ENCODE data around the gene PARP15. TPM values are rescaled to one million over a fixed set of nuclear protein-coding genes. Genes with fewer than 3 reads are reported as not detected.
A peak's percentile ranks its signal among the peaks of the same experiment; 100 is the strongest.

The PARP15 gene
- total and polyA plus RNA-seq, 5 donors from 2014 or later = 5.2 to 87.0 (median 8.2) TPM

GRCh38 chr3:122621112-122621511, 43.7 kb downstream of the PARP15 start:
- Histone ChIP-seq H3K9me3 (ENCODE audit: control insufficient read depth in 2 of 2, low read length in 2 of 2) (no peaks in the 10 kb centered on the region), H3K27me3 (ENCODE audit: control insufficient read depth, insufficient read depth, low read length) (no peaks in the 10 kb centered on the region), H3K27ac (ENCODE audit: insufficient read depth, low read length, poor library complexity, severe bottlenecking) (no peak overlapping the region), H3K4me3 (ENCODE audit: low read depth, low read length) (no peak overlapping the region), H3K4me1 (ENCODE audit: control insufficient read depth, insufficient read depth, low read length, poor library complexity, severe bottlenecking) (no peaks in the 10 kb centered on the region), H3K36me3 (ENCODE audit: control insufficient read depth, insufficient read depth, low read length) (peaks cover 71% of the 10 kb centered on the region)
- DNase-seq (no peak), ATAC-seq (ENCODE audit: low read depth in 2 of 2) (no peak)
- Mint-ChIP-seq H3K4me1 (peaks cover 0 to 5% (median 3%) of the 10 kb centered on the region in 4 donors), H3K9me3 (no peaks in the 10 kb centered on the region), H3K4me3 (no peak overlapping the region), H3K27ac (peak overlapping the region in 1 of 3 donors; percentile 79), H3K36me3 (peaks cover 54% of the 10 kb centered on the region), H3K27me3 (no peaks in the 10 kb centered on the region)

- peaks cover 74% of the 10 kb centered on the region for H3K36me3 ChIP-seq (ENCODE audit: control insufficient read depth, insufficient read depth, low read length)
- no peaks in the 10 kb centered on the region for H3K27me3 ChIP-seq (ENCODE audit: control insufficient read depth, insufficient read depth, low read length)
- peaks cover 0 to 5% (median 3%) of the 10 kb centered on the region in 4 donors for H3K4me1 Mint-ChIP-seq
- no peaks in the 10 kb centered on the region for H3K9me3 Mint-ChIP-seq
- no peaks in the 10 kb centered on the region for H3K27me3 Mint-ChIP-seq
- peaks cover 56% of the 10 kb centered on the region for H3K36me3 Mint-ChIP-seq
- no peak overlapping the region for H3K4me3 Mint-ChIP-seq
- no peak for DNase-seq
- no peak overlapping the region for H3K27ac Mint-ChIP-seq
- H3K27ac ChIP-seq (ENCODE audit: insufficient read depth, low read length, poor library complexity, severe bottlenecking) = no peak overlapping the region
- no peaks in the 10 kb centered on the region for H3K4me1 ChIP-seq (ENCODE audit: control insufficient read depth, insufficient read depth, low read length, poor library complexity, severe bottlenecking)
- ATAC-seq (ENCODE audit: low read depth in 2 of 2) = no peak
- no peak overlapping the region for H3K4me3 ChIP-seq (ENCODE audit: low read depth, low read length)
- H3K9me3 ChIP-seq (ENCODE audit: control insufficient read depth in 2 of 2, low read length in 2 of 2) = no peaks in the 10 kb centered on the region
These were observed 45.8 kb downstream of the PARP15 start for GRCh38 chr3:122623031-122623829.

GRCh38 chr3:122626515-122627180, 49.2 kb downstream of the PARP15 start:
- H3K27me3 ChIP-seq (ENCODE audit: control insufficient read depth, insufficient read depth, low read length) = no peaks in the 10 kb centered on the region

GRCh38 chr3:122627301-122627700, 49.9 kb downstream of the PARP15 start:
- Mint-ChIP-seq H3K27me3 (no peaks in the 10 kb centered on the region), H3K27ac (no peak overlapping the region), H3K4me3 (no peak overlapping the region), H3K4me1 (peaks cover 0 to 4% (median 3%) of the 10 kb centered on the region in 4 donors), H3K36me3 (peaks cover 54% of the 10 kb centered on the region), H3K9me3 (no peaks in the 10 kb centered on the region)
- peaks cover 55% of the 10 kb centered on the region for H3K36me3 ChIP-seq (ENCODE audit: control insufficient read depth, insufficient read depth, low read length)
- H3K27me3 ChIP-seq (ENCODE audit: control insufficient read depth, insufficient read depth, low read length) = no peaks in the 10 kb centered on the region
- no peak for ATAC-seq (ENCODE audit: low read depth in 2 of 2)
- no peak for DNase-seq
- no peaks in the 10 kb centered on the region for H3K4me1 ChIP-seq (ENCODE audit: control insufficient read depth, insufficient read depth, low read length, poor library complexity, severe bottlenecking)
- H3K4me3 ChIP-seq (ENCODE audit: low read depth, low read length) = no peak overlapping the region
- no peaks in the 10 kb centered on the region for H3K9me3 ChIP-seq (ENCODE audit: control insufficient read depth in 2 of 2, low read length in 2 of 2)
- no peak overlapping the region for H3K27ac ChIP-seq (ENCODE audit: insufficient read depth, low read length, poor library complexity, severe bottlenecking)

More at GRCh38 chr3:122626515-122627180, 49.2 kb downstream of the PARP15 start:
- ATAC-seq (ENCODE audit: low read depth in 2 of 2) (no peak), DNase-seq (no peak)
- Mint-ChIP-seq H3K9me3 (no peaks in the 10 kb centered on the region), H3K4me3 (no peak overlapping the region), H3K27ac (peak overlapping the region in 1 of 3 donors; percentile 10), H3K27me3 (no peaks in the 10 kb centered on the region), H3K4me1 (peaks cover 0 to 5% (median 3%) of the 10 kb centered on the region in 4 donors), H3K36me3 (peaks cover 54% of the 10 kb centered on the region)
- Histone ChIP-seq H3K36me3 (ENCODE audit: control insufficient read depth, insufficient read depth, low read length) (peaks cover 57% of the 10 kb centered on the region), H3K9me3 (ENCODE audit: control insufficient read depth in 2 of 2, low read length in 2 of 2) (no peaks in the 10 kb centered on the region), H3K4me1 (ENCODE audit: control insufficient read depth, insufficient read depth, low read length, poor library complexity, severe bottlenecking) (no peaks in the 10 kb centered on the region), H3K4me3 (ENCODE audit: low read depth, low read length) (no peak overlapping the region), H3K27ac (ENCODE audit: insufficient read depth, low read length, poor library complexity, severe bottlenecking) (no peak overlapping the region)

- no peak for ATAC-seq (ENCODE audit: low read depth in 2 of 2)
- Histone ChIP-seq H3K27me3 (ENCODE audit: control insufficient read depth, insufficient read depth, low read length) (no peaks in the 10 kb centered on the region), H3K36me3 (ENCODE audit: control insufficient read depth, insufficient read depth, low read length) (peaks cover 51% of the 10 kb centered on the region), H3K4me3 (ENCODE audit: low read depth, low read length) (no peak overlapping the region), H3K4me1 (ENCODE audit: control insufficient read depth, insufficient read depth, low read length, poor library complexity, severe bottlenecking) (no peaks in the 10 kb centered on the region), H3K27ac (ENCODE audit: insufficient read depth, low read length, poor library complexity, severe bottlenecking) (no peak overlapping the region), H3K9me3 (ENCODE audit: control insufficient read depth in 2 of 2, low read length in 2 of 2) (no peaks in the 10 kb centered on the region)
- Mint-ChIP-seq H3K4me1 (peaks cover 0 to 3% (median 0%) of the 10 kb centered on the region in 4 donors), H3K27me3 (no peaks in the 10 kb centered on the region), H3K36me3 (peaks cover 51% of the 10 kb centered on the region), H3K4me3 (no peak overlapping the region), H3K27ac (no peak overlapping the region), H3K9me3 (no peaks in the 10 kb centered on the region)
- DNase-seq = no peak
These were observed 51.1 kb downstream of the PARP15 start for GRCh38 chr3:122628567-122628966.

- peaks cover 0 to 3% (median 0%) of the 10 kb centered on the region in 4 donors for H3K4me1 Mint-ChIP-seq
- H3K27ac ChIP-seq (ENCODE audit: insufficient read depth, low read length, poor library complexity, severe bottlenecking) = no peak overlapping the region
- H3K27me3 ChIP-seq (ENCODE audit: control insufficient read depth, insufficient read depth, low read length) = no peaks in the 10 kb centered on the region
- no peaks in the 10 kb centered on the region for H3K4me1 ChIP-seq (ENCODE audit: control insufficient read depth, insufficient read depth, low read length, poor library complexity, severe bottlenecking)
- H3K4me3 ChIP-seq (ENCODE audit: low read depth, low read length) = no peak overlapping the region
- no peak overlapping the region for H3K4me3 Mint-ChIP-seq
- no peaks in the 10 kb centered on the region for H3K9me3 Mint-ChIP-seq
- no peaks in the 10 kb centered on the region for H3K9me3 ChIP-seq (ENCODE audit: control insufficient read depth in 2 of 2, low read length in 2 of 2)
- no peaks in the 10 kb centered on the region for H3K27me3 Mint-ChIP-seq
- DNase-seq = no peak
- peaks cover 59% of the 10 kb centered on the region for H3K36me3 ChIP-seq (ENCODE audit: control insufficient read depth, insufficient read depth, low read length)
- no peak for ATAC-seq (ENCODE audit: low read depth in 2 of 2)
- H3K27ac Mint-ChIP-seq = no peak overlapping the region
- H3K36me3 Mint-ChIP-seq = peaks cover 55% of the 10 kb centered on the region
These were observed 52.3 kb downstream of the PARP15 start for GRCh38 chr3:122629763-122630162.

GRCh38 chr3:122635789-122636188, 58.3 kb downstream of the PARP15 start:
- peaks cover 0 to 5% (median 0%) of the 10 kb centered on the region in 7 donors for H3K9me3 Mint-ChIP-seq
- Histone ChIP-seq H3K4me1 (ENCODE audit: control insufficient read depth, insufficient read depth, low read length, poor library complexity, severe bottlenecking) (no peaks in the 10 kb centered on the region), H3K36me3 (ENCODE audit: control insufficient read depth, insufficient read depth, low read length) (peaks cover 50% of the 10 kb centered on the region), H3K4me3 (ENCODE audit: low read depth, low read length) (no peak overlapping the region), H3K9me3 (ENCODE audit: control insufficient read depth in 2 of 2, low read length in 2 of 2) (no peaks in the 10 kb centered on the region), H3K27me3 (ENCODE audit: control insufficient read depth, insufficient read depth, low read length) (no peaks in the 10 kb centered on the region), H3K27ac (ENCODE audit: insufficient read depth, low read length, poor library complexity, severe bottlenecking) (no peak overlapping the region)
- peaks cover 43% of the 10 kb centered on the region for H3K36me3 Mint-ChIP-seq
- no peak for DNase-seq
- no peak overlapping the region for H3K27ac Mint-ChIP-seq
- H3K4me1 Mint-ChIP-seq = peaks cover 0 to 7% (median under 1%) of the 10 kb centered on the region in 4 donors
- H3K27me3 Mint-ChIP-seq = no peaks in the 10 kb centered on the region
- ATAC-seq (ENCODE audit: low read depth in 2 of 2) = no peak
- H3K4me3 Mint-ChIP-seq = no peak overlapping the region
